ENCODE results near the gene FLACC1.
"Not testable (repeated sequence)": the region's sequence is repeated elsewhere in the genome, so short reads cannot be mapped to it uniquely, and the experiment has no call there.

FLACC1 gene

GRCh38 chr2:201357221-201357620 lies at the start of gene FLACC1:
Gene FLACC1, minus strand, starts transcription at chr2:201357345. Its CDS starts 5,941 bp downstream, at chr2:201351404.
- peak; percentile 22 for DNase-seq (ENCODE audit: low spot score)

GRCh38 chr2:201406077-201406662 lies 49.0 kb upstream of the FLACC1 start:
- peak; percentile 41 for DNase-seq (ENCODE audit: low spot score)

GRCh38 chr2:201404699-201405280 lies 47.6 kb upstream of the FLACC1 start:
- DNase-seq (ENCODE audit: low spot score), result no peak

GRCh38 chr2:201403880-201404279 lies 46.7 kb upstream of the FLACC1 start:
- no peak for DNase-seq (ENCODE audit: low spot score)

GRCh38 chr2:201402651-201403562 lies 45.8 kb upstream of the FLACC1 start:
- DNase-seq (ENCODE audit: low spot score), result no peak

- DNase-seq (ENCODE audit: low spot score), result no peak
Measured at GRCh38 chr2:201401815-201402214, 44.7 kb upstream of the FLACC1 start.

- no peak for DNase-seq (ENCODE audit: low spot score)
Measured at GRCh38 chr2:201396595-201396994, 39.5 kb upstream of the FLACC1 start.

GRCh38 chr2:201383136-201383535 lies 26.0 kb upstream of the FLACC1 start:
- DNase-seq (ENCODE audit: low spot score), result no peak

- no peak for DNase-seq (ENCODE audit: low spot score)
Measured at GRCh38 chr2:201378496-201379397, 21.6 kb upstream of the FLACC1 start.

GRCh38 chr2:201377218-201377617 lies 20.1 kb upstream of the FLACC1 start:
- no peak for DNase-seq (ENCODE audit: low spot score)

- no peak for DNase-seq (ENCODE audit: low spot score)
Measured at GRCh38 chr2:201369775-201370174, 12.6 kb upstream of the FLACC1 start.

GRCh38 chr2:201369318-201369717 lies 12.2 kb upstream of the FLACC1 start:
- DNase-seq (ENCODE audit: low spot score), result not testable (repeated sequence)

- DNase-seq (ENCODE audit: low spot score), result no peak
Measured at GRCh38 chr2:201366146-201366545, 9.0 kb upstream of the FLACC1 start.

- DNase-seq (ENCODE audit: low spot score), result peak; percentile 10
Measured at GRCh38 chr2:201363857-201364560, 6.9 kb upstream of the FLACC1 start.

GRCh38 chr2:201362396-201362795 lies 5.3 kb upstream of the FLACC1 start:
- DNase-seq (ENCODE audit: low spot score), result no peak

GRCh38 chr2:201361078-201361733 lies 4.1 kb upstream of the FLACC1 start:
- no peak for DNase-seq (ENCODE audit: low spot score)

GRCh38 chr2:201360256-201360655 lies 3.1 kb upstream of the FLACC1 start:
- no peak for DNase-seq (ENCODE audit: low spot score)

- DNase-seq (ENCODE audit: low spot score), result no peak
Measured at GRCh38 chr2:201358684-201359083, 1.5 kb upstream of the FLACC1 start.

GRCh38 chr2:201353116-201353515 lies 4.0 kb downstream of the FLACC1 start:
- DNase-seq (ENCODE audit: low spot score), result no peak

GRCh38 chr2:201350879-201351278 lies 6.3 kb downstream of the FLACC1 start:
- no peak for DNase-seq (ENCODE audit: low spot score)

GRCh38 chr2:201349601-201350000 lies 7.5 kb downstream of the FLACC1 start:
- DNase-seq (ENCODE audit: low spot score), result no peak
